HG02840 (cell line): ENCODE data around the gene HS6ST3.

ENCODE experiments used
- ATAC-seq: cut with Tn5 transposase; IDR thresholded peaks from one replicate; pipeline ENCODE4 v1.9.1; 2021; ENCODE audit warnings: mild to moderate bottlenecking, moderate library complexity, moderate number of reproducible peaks; ENCODE audit not compliant: unreplicated experiment, low FRiP score

Gene HS6ST3

GRCh38 chr13:96193728-96194310 lies 103.9 kb downstream of the HS6ST3 start:
- no peak for ATAC-seq

- ATAC-seq: no peak
These were observed 108.1 kb downstream of the HS6ST3 start for GRCh38 chr13:96198038-96198437.

DNA sequence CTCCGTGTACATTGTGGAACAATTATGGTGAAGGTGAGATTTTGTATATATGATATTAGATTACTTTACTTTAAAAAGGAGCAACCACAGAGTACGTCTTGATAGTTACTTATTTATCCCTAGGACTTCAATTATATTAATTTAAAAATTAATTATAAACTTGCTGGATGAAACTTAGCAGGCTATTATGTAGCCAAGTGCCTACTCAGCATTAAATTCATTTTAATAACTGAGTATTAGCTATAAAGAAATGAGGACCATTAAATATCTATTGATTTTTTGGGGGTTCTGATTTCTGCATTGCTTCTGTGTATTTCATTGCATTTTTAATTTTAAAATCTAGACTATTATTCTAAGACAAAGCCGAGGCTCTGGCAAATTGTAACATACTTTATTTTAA lies 109.4 kb downstream of the HS6ST3 start:
- ATAC-seq: no peak

- ATAC-seq: no peak
These were observed 110.9 kb downstream of the HS6ST3 start for GRCh38 chr13:96200810-96201209.

GRCh38 chr13:96202315-96202714 lies 112.4 kb downstream of the HS6ST3 start:
- ATAC-seq: no peak

DNA sequence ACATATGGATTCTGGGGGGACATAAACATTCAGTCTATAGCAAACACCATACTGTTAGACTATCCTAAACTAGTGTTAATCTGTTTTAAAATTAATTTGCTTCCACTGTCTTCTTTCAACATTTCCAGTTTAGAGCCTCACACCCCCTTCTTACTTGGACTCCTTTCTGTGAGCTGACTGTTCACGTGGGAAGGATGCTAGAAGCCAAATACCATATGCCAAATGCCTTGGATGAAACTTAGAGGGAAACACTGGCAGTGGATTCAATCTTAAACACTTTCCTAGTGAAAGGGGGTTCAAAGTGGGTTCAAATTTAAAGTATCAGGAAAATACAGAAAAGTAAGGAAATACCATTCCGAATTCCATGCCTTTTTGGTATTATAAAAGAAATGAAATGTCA lies 113.6 kb downstream of the HS6ST3 start:
- no peak for ATAC-seq

DNA sequence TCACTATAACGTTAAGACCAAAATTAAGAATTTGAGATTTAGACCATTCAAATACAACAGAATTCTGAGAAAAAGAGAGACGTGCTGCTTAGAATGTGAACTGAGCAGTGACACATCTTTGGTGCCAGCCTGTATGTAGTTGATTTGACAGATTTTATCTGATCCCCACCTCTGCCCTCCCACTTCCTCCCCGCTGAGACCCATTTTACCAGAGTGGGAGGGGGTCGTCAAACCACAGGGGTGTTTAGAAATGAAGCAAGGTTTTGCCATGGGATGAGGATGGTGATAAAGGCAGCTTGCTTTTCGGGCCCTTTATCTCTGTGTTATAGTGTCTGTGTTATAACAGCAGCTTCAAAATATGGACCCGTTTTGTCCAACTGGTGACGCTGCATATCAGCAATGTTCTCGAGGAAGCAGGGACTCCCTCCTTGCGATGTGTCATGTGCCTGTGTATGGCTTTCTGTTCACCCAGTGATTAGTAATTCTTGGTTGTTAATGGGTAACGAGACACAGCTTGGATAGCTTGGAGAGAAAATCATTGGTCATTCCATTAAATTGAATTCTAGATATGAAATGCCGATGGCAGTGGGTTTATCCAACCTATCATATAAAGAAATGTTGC lies 125.0 kb downstream of the HS6ST3 start:
- no peak for ATAC-seq

GRCh38 chr13:96216543-96216942 lies 126.6 kb downstream of the HS6ST3 start:
- no peak for ATAC-seq

DNA sequence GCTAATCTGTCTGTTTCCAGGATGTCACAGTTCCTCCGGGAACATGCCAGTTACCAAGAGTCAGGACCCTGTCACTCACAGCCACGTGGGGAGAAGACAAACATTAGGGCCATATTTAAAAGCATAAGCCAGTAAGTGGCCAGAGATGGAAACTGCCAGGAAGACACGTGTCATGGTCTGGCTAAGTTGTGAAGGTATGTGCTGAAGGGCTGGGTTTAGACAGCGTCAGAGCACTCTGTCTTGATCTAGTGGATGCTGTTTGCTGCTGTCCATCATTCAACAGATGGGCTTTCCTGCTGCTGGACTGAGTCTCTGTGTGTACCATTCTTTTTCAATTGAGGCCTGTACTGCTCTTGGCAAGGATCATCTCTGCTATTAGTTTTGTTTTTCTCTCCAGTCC lies 128.6 kb downstream of the HS6ST3 start:
- ATAC-seq: no peak

- no peak for ATAC-seq
These were observed 131.6 kb downstream of the HS6ST3 start for GRCh38 chr13:96221471-96221870.

GRCh38 chr13:96223231-96223630 lies 133.3 kb downstream of the HS6ST3 start:
- no peak for ATAC-seq

DNA sequence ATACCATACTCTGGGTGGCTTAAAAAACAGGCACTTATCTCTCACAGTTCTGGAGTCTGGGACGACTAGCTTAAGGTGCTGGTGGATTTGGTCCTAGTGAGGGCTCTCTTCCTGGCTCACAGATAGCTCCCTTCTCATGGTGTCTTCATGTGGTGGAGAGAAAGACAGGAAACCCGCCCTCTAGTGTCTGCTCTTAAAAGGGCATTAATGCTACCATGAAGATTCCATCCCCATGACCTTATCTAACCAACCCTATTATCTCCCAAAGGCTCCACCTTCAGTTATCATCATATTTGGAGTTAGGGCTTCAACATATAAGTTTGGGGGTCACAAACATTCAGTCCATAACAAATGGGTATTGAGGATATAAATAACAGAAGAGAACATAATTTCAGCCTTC lies 139.4 kb downstream of the HS6ST3 start:
- ATAC-seq: no peak

DNA sequence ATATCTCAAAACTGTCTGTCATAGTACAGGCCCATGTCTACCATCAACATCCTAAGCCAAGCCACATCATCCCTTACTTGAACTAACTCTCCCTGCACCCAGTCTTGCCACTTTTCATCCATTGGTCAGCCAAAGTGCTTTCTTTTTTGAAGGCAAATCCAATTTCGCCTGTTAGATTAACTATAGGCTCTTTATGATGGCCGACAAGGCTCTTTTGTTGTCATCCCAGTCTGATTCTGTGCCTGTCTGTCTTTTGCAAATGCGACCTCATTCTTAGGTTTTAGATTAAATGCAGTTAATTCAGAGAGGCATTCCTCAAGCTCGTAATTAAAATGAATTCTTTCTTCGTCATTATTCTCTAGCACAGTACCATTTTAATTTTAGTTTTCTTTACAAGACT lies 148.3 kb downstream of the HS6ST3 start:
- ATAC-seq: no peak

- no peak for ATAC-seq
These were observed 149.0 kb downstream of the HS6ST3 start for GRCh38 chr13:96238861-96239260.

DNA sequence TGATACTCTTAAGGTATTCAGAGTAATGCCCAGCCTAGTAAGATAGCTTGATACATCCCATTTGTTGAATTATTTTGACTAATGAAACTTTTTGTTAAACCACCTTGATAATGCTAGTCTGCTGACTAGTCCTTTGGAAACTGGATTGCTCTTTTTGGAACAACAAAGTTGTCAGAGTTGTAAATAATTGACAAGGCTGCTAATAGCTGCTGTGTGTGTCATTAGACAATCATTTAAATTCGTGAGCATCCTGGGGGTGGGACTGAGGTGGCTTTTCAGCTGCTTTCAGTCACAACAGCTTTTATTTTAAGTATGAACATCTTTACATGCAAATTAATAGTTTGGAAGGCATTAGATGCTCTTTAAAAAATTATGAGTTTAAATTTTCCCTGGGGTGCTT lies 153.5 kb downstream of the HS6ST3 start:
- ATAC-seq: no peak

- ATAC-seq: no peak
These were observed 158.2 kb downstream of the HS6ST3 start for GRCh38 chr13:96248103-96248502.

- ATAC-seq: no peak
These were observed 159.1 kb downstream of the HS6ST3 start for GRCh38 chr13:96248996-96249395.

- no peak for ATAC-seq
These were observed 163.0 kb downstream of the HS6ST3 start for GRCh38 chr13:96252903-96253302.

DNA sequence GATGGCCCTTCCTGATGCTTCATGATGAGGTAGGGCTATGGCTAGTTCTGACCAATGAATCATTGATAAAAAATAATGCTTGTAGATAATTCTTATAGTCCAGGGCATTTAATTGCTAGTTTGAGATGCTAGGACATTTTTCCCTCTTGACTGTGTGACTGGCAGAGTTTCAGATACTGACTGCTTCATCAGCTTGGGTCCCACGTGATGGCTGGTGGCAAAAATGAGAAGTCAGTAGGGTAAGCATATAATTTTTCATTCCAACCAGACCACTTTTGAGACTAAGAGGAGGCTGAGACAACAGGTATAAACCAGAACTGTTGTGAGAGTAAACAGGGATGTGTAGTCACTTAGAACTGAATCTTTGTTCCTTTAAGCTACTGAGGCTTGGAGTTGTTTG lies 183.3 kb downstream of the HS6ST3 start:
- ATAC-seq: no peak

DNA sequence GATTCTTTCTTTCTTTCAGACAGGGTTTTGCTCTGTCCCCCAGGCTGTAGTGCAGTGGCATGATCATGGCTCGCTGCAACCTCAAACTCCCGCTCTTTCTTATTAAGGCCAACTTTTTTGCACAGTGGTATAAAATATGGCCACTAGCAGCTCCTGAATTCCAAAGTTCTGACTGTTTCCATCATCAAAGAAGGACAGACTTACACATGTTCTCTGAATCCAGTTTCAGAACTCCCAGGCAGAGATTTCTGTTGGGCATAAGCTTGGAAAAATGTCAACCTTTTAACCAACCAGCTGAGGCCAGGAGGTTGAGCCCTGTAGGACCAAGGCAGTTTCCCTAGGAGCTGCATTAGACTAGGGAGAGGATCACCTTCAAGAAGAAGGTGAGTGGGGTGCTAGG lies 184.1 kb downstream of the HS6ST3 start:
- no peak for ATAC-seq

DNA sequence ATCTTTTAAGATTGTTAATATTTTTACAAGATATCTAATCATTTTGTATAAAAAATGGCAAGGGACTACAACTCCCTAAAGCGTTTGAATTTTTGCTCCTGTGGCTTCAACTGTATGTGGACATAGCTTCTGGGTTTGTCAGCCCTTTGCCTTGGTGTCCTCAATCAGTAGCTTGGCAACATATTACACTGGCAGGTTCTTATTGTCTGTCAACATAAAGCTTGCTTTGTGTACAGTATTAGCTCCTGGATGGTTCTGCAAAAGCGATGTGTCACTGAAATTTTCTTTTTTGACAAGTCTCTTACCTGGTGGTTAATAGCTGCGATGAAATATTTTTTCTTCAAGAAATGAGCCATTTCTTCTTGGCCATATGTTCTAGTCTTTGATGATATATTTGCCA lies 190.0 kb downstream of the HS6ST3 start:
- ATAC-seq: no peak

DNA sequence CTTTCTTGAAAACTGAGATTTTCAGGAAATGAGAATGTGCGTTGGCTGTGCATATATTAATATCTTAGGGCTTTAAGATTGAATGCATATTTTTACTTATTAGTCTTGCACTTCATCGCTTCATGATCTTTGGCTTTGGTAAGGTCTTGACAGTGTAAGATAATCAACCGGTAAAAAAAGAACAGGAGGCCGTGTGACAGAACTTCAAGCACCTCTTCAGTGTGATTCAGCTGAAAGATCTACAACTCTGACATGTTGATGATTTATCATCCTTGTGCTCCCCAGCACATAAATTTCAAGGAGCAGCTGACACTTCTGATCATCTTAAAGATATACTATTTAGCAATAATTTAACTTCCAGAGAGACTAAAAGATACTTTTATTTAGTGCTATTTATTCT lies 195.1 kb downstream of the HS6ST3 start:
- no peak for ATAC-seq

DNA sequence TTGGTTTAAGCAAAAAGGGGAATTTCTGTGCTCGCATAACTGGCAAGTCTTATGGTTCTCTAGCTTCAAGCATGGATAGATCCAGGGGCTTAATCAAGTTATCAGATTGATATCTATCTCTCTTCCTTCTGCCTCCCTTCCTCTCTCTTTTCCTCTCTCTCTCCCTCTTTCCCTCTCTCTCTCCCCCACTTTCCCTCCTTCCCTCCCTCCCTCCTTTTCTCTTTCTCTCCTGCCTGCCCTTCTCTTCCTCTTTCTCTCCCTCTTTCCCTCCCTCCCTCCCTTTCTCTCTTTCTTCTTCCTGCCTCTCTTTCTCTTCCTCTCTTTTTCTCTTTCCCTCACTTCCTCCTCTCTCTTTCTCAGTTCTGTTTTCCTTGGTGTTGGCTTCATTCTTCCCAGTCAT lies 195.8 kb downstream of the HS6ST3 start:
- ATAC-seq: no peak
